GM21360 (cell line): ENCODE data around the gene ROR2.

Source experiments
- ATAC-seq: cut with Tn5 transposase; IDR thresholded peaks from one replicate; pipeline ENCODE4 v1.9.1; 2021; ENCODE audit warnings: mild to moderate bottlenecking, moderate library complexity; ENCODE audit not compliant: unreplicated experiment

Gene ROR2

DNA sequence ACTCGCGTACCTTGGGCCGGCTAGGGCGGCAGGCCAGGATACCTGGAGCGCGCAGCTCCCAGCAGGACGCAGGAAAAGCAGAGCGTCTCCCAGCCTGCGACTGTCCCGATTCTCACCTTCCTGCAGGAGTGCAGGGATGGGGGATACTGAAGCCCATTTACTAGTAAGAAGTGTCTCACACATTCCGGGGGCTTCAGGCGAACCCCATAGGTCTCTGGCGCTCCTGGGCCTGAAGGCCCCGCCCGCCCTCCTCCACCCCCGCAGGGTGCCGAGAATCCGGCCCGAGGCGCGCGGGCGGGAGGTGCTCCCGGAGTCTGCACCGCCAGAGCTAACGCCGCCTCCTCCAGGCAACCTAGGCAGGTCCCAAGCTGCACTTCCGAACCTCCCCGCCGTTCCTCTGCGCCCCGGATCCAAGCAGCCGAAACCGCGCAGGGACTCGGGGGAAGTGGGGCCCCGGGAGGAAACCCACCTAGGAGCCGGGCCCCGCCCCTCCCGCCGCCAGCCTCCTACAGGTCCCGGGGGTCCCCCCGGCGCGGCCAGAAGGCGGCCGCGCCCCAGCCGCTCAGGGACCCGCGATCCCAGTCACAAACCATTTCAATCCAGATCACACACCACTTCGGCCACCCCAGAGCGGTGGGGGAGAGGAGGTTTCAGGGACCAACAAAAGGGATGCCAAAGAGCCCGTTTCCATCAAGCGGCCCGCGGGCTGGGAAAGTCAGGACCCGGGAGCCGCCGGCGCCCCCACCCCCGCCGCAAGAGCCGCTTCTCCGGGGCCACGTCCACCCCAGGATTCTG lies 1.2 kb downstream of the ROR2 start:
- no peak for ATAC-seq

DNA sequence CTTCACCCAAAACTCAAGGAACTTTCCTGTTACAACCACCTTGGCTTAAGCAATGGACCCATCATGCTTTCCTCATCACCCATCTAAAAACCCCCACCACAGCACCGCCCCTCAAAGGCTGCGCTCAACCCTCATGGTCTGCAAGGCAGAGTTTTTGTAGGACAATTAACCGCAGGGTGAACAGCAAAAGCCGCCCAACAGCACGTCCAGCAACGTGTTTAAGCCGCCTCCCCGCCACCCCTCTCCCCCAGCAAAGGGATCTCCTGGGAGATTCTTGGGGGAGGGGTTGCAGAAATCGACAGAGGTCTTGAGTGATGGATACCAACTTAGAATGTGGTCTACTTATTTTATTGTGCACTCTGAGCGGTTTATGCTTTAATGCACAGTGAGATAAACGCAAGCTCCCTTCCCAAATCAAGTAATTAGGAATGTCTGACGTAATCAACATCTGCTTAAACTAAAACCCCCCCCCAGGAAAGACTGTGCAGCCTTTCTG lies 1.9 kb downstream of the ROR2 start:
- ATAC-seq: no peak

DNA sequence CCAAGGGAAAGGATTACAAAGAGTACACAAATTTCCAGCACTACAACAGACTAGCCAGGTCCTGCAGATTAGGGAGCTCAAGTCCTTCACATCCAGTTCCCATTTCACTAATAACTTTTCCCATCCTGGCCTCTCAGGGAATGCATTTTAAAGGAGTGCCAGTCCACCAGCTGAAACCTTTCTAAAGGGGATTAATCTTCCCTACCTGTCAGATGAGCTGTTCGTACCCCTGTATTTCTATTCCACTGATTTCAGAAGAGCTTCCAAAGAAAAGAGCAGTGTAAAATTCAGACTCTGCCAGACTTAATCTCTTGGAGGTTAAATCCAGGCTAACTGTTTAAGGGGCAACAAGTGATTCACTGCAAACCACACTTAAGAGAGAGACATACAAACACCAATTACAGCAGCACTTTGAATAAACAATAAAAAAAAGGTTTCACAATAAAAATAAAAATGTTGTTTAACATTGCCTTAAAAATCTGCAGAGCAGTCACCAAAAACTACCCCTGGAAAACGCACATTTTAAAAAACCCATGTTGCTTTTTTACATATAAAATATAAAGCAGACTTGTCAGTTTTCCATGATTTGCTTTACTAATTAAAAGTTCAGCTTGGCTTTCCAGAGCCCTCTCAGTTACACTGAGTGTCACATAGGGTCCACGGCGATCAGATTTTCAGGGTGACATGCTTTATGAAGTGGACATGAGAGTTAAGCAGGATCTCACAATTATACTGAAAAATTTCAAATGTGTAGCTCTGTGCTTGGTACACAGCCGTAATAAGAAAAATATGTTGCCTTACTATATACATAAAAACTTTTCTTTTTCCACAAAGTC lies 3.2 kb downstream of the ROR2 start:
- ATAC-seq: no peak

DNA sequence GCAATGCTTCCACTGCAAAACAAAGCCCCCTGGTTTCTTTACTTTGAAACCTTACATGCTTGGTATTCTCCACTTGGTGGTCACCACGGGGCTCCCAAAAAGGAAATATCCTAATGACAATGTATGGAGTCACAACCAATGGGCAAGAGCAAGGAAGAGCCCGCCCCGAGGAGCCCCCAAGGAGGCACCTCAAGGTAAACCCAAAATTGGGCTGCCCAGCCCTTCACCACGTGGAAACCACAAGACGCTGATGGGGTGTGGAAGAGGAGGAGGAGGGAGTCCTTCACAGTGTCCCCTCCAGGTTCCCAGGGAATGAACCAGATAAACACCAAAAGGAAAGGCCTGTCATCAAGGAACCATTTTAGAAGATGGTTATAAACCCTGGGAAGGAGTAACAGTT lies 3.8 kb downstream of the ROR2 start:
- ATAC-seq: no peak

DNA sequence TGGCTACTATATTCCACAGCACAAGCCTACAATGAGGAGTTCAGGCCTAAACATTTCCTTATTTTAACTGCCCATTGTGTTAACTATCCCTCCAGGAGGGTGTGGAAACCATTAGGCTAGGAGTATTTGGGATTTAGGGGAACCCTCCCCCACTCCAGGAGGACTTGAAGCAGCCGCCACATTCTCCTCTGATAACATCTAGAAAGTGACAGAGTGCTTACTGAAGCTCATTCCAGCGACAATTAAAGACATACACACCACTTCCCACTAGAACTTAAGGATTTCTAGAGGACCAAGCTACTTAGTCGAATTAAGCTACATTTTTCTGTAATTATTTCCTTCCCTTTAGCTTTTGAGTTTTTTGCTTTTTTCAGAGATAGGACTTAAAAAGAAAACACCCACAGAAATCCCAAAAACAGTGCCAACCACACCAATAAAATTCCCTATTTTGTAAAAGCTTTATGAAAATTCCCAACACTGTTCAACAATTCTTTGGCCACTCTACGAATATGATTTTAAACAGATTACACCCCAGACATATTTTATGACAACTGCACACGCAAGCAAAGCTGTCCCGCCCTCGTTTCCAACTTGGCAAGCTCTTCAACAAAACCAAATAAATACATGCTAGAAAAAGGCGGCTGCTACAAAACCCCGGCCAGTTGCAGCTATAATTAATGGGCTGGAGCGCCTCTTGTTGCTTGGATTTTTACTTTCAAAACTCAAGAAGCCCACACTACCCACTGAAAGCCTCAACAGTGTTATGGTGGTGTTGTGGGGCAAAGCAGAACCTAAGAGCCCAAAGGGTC lies 4.5 kb downstream of the ROR2 start:
- no peak for ATAC-seq

DNA sequence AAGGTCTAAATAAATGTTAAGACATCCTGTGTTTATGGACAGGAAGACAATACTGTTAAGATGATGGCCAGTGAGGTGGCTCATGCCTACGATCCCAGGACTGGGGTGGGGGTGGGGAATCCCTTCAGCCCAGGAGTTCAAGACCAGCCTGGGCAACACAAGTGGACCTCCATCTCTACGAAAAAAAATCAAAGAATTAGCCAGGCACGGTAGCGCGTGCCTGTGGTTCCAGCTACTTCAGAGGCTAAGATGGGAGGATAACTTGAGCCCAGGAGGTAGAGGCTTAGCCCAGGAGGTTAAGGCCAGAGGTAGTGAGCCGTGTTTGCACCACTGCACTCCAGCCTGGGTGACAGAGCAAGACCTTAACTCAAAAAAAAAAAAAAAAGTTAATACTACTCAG lies 5.3 kb downstream of the ROR2 start:
- no peak for ATAC-seq

DNA sequence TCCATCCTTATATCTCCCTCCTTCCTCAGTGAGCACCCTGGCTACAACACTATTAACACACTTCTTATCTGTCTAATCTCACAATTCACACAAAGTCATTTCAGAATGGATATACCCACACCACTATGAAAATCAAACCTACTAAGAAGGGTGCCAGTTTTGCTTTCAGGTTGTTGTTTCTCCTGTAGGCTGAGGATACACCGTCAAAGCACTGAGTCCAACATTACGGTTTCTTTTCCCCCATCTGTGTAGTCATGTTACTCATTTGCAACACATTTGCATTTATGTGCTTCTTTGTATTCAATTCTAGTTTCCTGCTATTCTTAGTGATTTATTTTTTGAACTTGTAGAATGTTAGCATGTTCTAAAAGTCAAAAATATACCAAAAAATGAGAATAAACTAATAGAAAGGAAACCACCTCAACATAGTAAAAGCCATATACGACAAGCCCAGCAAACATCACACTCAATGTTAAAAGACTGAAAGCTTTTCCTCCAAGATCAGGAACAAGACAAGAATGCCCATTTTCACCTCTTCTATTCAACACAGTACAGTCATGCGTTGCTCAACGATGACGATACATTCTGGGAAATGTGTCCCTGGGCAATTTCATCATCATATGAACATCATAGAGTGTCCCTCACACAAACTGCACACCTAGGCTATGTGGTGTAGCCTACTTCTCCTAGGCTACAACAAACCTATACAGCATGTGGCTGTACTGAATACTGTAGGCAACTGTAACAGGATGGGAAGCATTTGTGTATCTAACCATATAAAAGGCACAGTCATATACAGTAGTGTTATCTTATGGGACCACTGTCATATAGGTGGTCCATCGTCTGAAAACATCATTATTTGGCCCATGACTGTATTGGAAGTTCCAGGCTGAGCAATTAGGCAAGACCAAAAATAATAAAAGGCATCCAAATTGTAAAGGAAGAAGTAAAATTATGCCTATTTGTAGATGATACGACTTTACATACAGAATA lies 6.3 kb downstream of the ROR2 start:
- no peak for ATAC-seq

DNA sequence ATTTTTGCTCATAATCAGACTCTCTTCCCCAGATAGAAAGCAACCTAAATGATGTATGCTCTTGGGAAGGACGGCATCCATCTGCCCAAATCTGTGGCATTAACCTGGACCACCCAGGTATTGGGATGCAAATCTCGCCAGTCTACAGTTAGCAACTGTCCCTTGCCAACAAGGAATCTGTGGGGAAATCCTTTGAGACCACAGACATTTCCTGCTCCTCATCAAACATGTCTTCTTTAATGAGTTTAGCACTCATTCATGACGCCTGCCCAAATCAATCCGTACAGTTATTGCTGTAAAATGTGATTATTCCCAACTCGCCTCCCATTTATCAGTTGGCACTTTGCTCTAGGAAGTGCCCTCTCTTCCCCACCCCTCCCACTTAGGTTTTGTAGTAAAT lies 7.8 kb downstream of the ROR2 start:
- ATAC-seq: no peak

DNA sequence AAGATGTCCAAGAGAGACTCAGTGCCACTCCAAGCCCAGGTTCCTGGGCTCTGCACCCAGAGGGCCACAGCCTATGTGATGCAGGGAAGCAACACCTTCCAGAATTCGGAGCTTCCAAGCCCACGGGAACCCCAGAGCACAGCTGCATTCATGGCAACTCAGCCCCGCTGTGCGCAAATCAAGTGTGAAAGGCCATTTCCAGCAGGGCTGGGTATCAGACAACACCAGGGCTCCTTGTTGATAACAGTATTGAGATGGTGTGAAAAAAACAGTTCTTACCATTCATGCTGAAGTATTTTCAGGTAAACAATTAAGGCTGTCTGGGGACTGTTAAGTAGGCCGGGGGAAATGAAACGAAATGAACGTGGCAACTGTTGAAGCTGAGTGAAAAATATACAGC lies 10.1 kb downstream of the ROR2 start:
- ATAC-seq: no peak

DNA sequence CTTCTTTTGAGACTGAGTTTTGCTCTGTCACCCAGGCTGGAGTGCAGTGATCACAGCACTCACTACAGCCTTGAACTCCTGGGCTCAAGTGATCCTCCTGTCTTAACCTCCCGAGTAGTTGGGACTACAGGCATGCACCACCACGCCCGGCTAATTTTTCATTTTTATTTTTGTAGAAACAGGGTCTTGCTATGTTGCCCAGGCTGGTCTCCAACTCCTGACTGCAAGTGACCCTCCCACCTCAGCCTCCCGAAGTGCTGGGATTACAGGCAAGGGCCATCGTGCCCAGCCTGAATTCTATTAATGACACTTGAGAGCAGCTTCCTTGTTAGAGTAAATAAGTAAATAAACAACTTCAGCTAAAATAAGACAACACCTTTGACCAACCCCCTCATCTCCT lies 12.3 kb downstream of the ROR2 start:
- no peak for ATAC-seq

DNA sequence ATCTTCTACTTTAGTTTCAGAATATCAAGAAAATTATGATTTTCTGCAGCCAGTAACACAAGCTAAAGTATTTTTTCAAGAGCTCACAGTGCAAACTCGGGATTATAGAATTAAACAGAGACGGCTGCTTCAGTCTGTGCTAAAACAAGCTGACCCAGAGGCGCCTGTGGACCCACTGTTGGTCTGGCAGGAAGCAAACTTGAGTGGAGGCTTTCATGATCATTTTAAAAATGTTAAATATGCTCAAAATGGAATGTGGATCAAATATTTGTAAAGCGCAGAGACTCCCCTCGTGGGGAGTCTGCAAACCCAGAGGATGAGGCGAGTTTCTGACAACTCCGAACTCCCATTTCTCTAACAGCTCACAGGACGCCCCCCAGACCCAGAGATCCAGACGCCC lies 13.0 kb downstream of the ROR2 start:
- ATAC-seq: no peak

DNA sequence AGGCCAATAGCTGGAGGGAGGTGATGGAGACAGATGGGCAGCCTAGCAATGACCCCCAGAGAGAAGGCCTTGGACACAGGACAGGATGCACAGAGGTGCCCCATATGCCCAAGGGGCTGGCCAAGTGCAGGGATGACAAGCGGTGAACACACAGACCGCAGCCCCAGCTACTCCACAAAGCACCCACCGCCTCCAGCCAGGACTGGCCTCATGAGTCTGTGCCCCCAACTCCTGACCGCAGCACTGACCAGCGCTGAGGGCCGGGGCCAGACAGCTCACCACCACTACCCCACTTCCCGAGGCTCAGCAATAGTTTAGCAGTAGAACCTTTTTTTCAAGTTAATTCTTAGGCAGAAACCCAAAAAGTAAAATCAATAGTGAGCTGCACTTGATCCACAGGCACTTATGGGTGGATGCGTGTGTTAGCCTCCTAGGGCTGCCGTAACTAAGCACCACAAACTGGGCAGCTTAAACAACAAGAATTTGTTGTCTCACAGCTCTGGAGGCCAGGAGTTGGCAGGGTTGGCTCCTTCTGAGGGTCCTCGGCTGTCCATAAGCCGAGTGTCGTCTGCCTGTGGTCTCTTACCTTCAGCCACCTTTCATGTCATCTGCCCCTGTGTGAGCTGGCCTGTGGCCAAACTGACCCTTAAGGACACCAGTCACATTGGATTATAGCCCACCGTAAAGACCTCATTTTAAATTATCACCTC lies 14.1 kb downstream of the ROR2 start:
- ATAC-seq: no peak

DNA sequence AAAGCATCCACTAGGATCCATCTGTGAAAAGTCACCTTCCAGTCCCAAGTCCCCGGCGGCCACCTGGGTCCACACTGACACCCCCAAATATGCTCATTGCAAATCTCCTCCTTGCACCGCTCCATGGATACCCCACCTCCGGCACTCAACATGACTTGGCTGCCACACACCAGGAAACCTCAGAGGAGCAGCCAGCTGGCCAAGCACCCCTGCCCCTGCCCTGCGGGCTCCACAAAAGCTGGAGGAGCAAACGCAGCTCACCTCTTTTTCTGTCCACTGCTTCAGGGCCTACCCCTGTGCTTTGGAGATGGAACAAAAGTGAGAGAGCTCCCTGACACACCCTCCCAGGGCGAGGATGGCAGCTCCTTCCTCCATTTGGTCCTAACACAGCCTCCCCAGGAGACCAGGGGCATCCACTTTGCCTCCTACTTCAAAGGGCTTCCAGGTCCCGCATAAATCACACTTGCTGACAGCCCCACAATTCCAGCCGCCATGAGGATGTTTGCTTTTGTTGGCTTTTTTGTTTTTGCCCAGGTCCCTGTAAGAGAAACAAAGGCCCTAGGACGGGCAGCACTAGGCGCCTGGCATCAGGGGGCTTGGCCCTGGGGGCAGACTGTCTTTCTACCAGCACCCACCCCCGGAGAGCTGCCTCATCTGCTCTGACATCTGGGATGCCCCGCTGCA lies 14.8 kb downstream of the ROR2 start:
- no peak for ATAC-seq

DNA sequence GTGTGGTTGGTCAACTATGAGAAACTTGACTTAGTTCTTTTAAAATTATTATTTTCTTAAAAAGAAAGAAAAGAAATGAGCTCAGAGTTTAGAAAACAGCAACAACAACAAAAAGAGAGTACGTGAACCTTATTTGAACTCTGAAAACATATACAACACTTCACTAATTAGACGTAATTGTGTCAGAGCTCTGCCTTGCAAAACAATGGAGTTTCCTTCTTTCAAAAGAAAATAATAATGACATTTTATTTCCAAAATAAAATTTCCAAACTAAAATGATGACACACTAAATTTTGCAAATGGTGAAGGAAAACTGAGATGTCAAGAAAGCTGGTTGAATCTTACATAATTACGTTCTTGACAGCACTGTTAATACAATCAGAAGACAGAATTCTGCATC lies 15.4 kb downstream of the ROR2 start:
- ATAC-seq: no peak

DNA sequence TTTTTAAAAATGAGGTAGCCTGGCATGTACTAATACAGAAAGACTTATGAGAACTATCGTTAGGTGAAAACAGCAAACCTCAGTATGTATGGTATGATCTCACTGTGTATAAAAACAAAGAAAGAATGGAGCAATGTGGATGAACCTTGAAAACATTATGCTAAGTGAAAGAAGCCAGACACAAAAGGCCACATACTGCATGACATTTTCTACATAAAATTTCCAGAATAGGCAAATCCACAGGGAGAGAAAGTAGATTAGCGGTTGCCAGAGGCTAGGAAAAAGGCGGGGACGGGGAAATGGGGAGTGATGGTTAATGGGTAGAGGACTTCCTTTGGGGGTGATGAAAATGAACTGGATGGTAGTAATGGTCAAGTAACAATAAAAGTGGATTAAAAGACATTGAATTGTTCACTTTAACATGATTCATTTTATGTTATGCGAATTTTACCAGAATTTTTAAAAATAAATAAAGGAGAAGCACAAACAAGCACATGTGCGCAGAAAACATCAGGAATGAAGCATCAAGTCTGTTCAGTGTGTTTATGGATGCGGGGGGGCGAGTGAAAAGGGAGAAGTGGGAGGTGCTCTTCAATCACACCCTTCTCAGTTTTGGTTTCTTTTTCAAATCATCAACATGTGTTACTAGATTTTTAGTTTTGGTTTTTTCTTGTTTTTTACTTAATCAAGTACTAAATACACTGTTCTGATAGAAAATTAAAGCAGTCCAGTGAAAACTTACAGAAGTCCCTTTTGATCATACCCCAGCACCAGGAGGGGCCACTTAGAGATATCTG lies 16.3 kb downstream of the ROR2 start:
- ATAC-seq: no peak

DNA sequence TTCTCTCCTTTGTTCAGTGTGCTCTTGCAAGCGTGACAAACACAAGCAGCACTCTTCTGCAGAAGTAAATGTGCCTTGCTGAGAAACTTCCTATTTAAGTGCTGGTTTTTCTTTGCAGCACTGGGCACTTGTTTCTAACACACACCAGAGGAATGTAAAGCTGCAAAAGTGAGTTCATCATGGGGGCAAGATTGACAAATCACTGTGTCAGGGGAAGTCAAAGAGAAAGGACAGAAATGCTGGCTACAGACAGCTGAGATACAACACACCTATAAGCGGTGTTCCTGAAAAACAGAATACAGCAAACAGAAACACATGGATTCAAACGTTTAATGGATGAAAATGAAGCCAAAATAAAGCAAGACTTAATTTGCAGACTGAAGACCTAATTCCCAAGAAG lies 19.6 kb downstream of the ROR2 start:
- ATAC-seq: no peak

DNA sequence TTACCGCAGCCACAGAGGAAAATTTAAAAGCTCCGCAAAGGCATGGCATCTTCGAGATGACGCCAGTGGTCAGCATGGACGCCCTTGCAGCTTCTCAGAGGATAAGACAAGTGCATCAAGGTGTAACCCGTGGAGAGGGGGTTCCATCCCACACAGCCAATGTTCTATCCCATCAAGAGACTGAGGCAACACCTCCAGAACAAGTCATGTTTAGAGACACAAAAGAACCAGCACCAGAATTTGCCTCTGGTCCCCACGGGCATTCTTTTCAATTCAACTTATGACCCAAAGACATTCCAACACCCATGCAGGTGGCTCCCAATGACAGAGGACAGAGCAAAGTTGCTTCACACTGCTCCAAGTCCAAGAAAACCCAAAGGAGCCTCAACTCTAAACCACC lies 20.7 kb downstream of the ROR2 start:
- no peak for ATAC-seq

DNA sequence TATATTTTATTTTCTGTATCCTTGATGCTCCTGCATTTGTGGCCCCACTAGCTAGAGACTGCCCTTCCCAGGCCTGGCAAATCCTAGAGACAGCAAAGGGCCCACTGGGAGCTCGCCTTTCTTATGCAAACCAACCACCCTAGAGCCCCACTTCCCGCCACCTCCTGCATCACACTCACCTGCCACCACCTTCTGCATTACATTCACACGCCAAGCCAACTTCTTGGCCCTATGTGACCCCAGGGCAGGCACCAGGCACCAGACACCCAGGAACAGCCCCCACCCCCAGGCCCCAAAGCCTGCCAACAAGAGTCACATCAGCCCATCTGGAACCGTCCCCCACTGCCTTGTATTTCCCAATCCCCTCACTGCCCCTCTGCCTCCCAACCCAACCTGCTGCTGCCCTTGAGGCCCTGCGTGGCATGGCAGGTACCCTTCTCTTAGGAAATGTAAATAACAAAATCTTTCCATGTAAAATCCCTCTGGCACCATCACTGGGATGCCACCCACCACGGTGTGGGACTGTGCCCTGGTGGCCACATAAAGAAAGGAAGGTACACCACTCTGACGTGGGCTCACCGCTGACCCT lies 22.0 kb downstream of the ROR2 start:
- no peak for ATAC-seq
